ENCODE results near the gene TMPRSS11A.

- no peak for TF ChIP-seq CTCF (IDR thresholded peaks at IDR 0.05)
- TF ChIP-seq POLR2A (IDR thresholded peaks at IDR 0.05): no peak
Observed at GRCh38 chr4:67886281-67886680, 77.0 kb downstream of the TMPRSS11A start.
